CD4-positive, alpha-beta T cell (primary cell): ENCODE measurements around the gene XYLT1. TPM values are rescaled to one million over a fixed set of nuclear protein-coding genes. Genes with fewer than 3 reads are reported as not detected.

Experiments
- ATAC-seq: fragments of 200-7000 bp; cut with Tn5 transposase; one replicate; pipeline ENCODE4 v1.10.0; 2022; ENCODE audit warnings: mild to moderate bottlenecking; ENCODE audit not compliant: poor library complexity
- CTCF ChIA-PET: fragments of 350-600 bp; sonication (Branson Sonifier 250); formaldehyde crosslinking; loops from one replicate; lab custom pipeline; 2021; ENCODE audit warnings: antibody characterized with exemption, inconsistent platforms; lab: Charles Lee
- POLR2A ChIA-PET: fragments of 350-600 bp; sonication (Branson Sonifier 250); formaldehyde crosslinking; loops from one replicate; lab custom pipeline; 2021; ENCODE audit warnings: antibody characterized with exemption, inconsistent platforms; lab: Charles Lee
- DNase-seq, 14 experiments: peaks; one replicate each; pipeline ENCODE4 v3.0.0-alpha.2; 2013 to 2020; ENCODE audit warnings: mixed read lengths in 2 of 14
- H3K27ac ChIP-seq, 2 donors: one replicate each; pipeline versions ENCODE4 v1.5.1 to v1.7.0; 2013; ENCODE audit warnings: low read length in 2 of 2, low read depth in 1 of 2, mild to moderate bottlenecking in 1 of 2
- H3K27me3 ChIP-seq, 2 experiments: 1 replicate in 1 of 2; 2 replicates in 1 of 2; pipeline versions ENCODE4 v1.6.1 to v1.7.0; 2013; ENCODE audit warnings: low read length in 2 of 2, control low read depth in 1 of 2, mild to moderate bottlenecking in 1 of 2, moderate library complexity in 1 of 2; ENCODE audit not compliant: insufficient read depth in 2 of 2, control insufficient read depth in 1 of 2
- H3K36me3 ChIP-seq: one replicate; pipeline ENCODE4 v1.6.1; 2013; ENCODE audit warnings: low read length, control low read depth; ENCODE audit not compliant: insufficient read depth
- H3K4me1 ChIP-seq: one replicate; pipeline ENCODE4 v1.6.1; 2013; ENCODE audit warnings: low read length, control low read depth; ENCODE audit not compliant: insufficient read depth
- H3K4me3 ChIP-seq: one replicate; pipeline ENCODE4 v1.5.1; 2013; ENCODE audit warnings: mild to moderate bottlenecking, low read length, moderate library complexity
- H3K9me3 ChIP-seq, 2 experiments: 1 replicate in 1 of 2; 2 replicates in 1 of 2; pipeline versions ENCODE4 v1.6.1 to v1.7.0; 2013; ENCODE audit warnings: low read length in 2 of 2, mild to moderate bottlenecking in 2 of 2, control low read depth in 1 of 2, moderate library complexity in 1 of 2; ENCODE audit not compliant: control insufficient read depth in 1 of 2, insufficient read depth in 1 of 2
- H3K27ac Mint-ChIP-seq: one replicate; pipeline ENCODE4 v1.8.0; 2020; ENCODE audit warnings: mixed read lengths
- H3K27me3 Mint-ChIP-seq: one replicate; pipeline ENCODE4 v1.8.0; 2021; ENCODE audit warnings: mixed read lengths
- H3K36me3 Mint-ChIP-seq: one replicate; pipeline ENCODE4 v1.8.0; 2021; ENCODE audit warnings: low read depth, mixed read lengths
- H3K4me1 Mint-ChIP-seq: one replicate; pipeline ENCODE4 v1.8.0; 2021; ENCODE audit warnings: low read depth, mixed read lengths
- H3K4me3 Mint-ChIP-seq: one replicate; pipeline ENCODE4 v1.8.0; 2020; ENCODE audit warnings: mild to moderate bottlenecking, mixed read lengths
- H3K9me3 Mint-ChIP-seq: one replicate; pipeline ENCODE4 v1.8.0; 2020; ENCODE audit warnings: mixed read lengths
- CTCF ChIP-seq: fragments of 200-600 bp; IDR thresholded peaks from one replicate; pipeline ENCODE4 v1.8.0; 2022; ENCODE audit warnings: antibody characterized with exemption, mild to moderate bottlenecking
- intact Hi-C, 2 experiments: fragments of 100-400 bp; cut with DNase I in 1 of 2; cut with micrococcal nuclease in 1 of 2; formaldehyde crosslinking; loops; one replicate each; pipeline versions ENCODE4 v1.15.1 to v1.9.0; 2023 to 2025; cut with DNase I, micrococcal nuclease
- total RNA-seq, 174 experiments: library from RNA in 2 of 174; stranded (reverse) in 2 of 174; gene quantifications; one replicate each; pipeline ENCODE4 v1.2.3 and lab custom pipeline; 2021 to 2026

Gene XYLT1
- total RNA-seq, 2 experiments from 2014 or later, result 26.0 to 27.1 TPM

GRCh38 chr16:17333229-17333628 lies 137.5 kb downstream of the XYLT1 start:
- Mint-ChIP-seq H3K9me3 (no peaks in the 10 kb centered on the region), H3K27me3 (no peaks in the 10 kb centered on the region), H3K36me3 (no peaks in the 10 kb centered on the region), H3K4me1 (peaks cover 24% of the 10 kb centered on the region), H3K4me3 (no peak overlapping the region), H3K27ac (no peak overlapping the region)
- no peak for ATAC-seq
- intact Hi-C loops, result no loop called here
- H3K4me1 ChIP-seq, result no peaks in the 10 kb centered on the region
- ChIA-PET CTCF (interaction anchor here (1.3 kb wide), 1 partner anchor 131 kb away, joined by 3 read pairs; no protein-coding TSS in a partner anchor), POLR2A (no interaction called here)
- H3K4me3 ChIP-seq, result no peak overlapping the region
- H3K36me3 ChIP-seq, result no peaks in the 10 kb centered on the region
- no peaks in the 10 kb centered on the region for H3K9me3 ChIP-seq
- no peak for DNase-seq
- no peak for TF ChIP-seq CTCF
- H3K27ac ChIP-seq, result no peak overlapping the region
- no peaks in the 10 kb centered on the region for H3K27me3 ChIP-seq

DNA sequence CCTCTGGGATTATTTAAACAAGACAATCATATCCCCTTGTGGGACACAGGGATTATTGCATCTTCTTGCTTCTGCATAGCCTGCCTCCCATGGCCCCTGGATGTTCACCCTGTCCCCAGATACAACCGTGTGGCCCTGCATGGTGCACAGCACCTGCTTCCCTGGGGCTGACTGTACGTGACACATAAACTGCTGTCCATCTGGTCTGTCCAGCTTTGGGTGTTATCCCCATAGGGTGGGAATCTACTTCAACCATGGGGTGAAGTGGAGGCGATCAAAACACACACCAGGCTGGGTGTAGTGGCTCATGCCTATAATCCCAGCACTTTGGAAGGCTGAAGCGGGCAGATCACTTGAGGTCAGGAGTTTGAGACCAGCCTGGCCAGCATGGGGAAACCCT lies 138.8 kb downstream of the XYLT1 start:
- Mint-ChIP-seq H3K36me3 (no peaks in the 10 kb centered on the region), H3K4me1 (peaks cover 18% of the 10 kb centered on the region), H3K4me3 (no peak overlapping the region), H3K27ac (no peak overlapping the region), H3K27me3 (no peaks in the 10 kb centered on the region), H3K9me3 (no peaks in the 10 kb centered on the region)
- no peak for ATAC-seq
- Histone ChIP-seq H3K27ac (no peak overlapping the region), H3K4me3 (no peak overlapping the region), H3K4me1 (no peaks in the 10 kb centered on the region), H3K9me3 (no peaks in the 10 kb centered on the region), H3K36me3 (no peaks in the 10 kb centered on the region), H3K27me3 (no peaks in the 10 kb centered on the region)
- DNase-seq, result no peak
- intact Hi-C loops, result no loop called here
- ChIA-PET POLR2A (no interaction called here), CTCF (no interaction called here)
- no peak for TF ChIP-seq CTCF

- Histone ChIP-seq H3K27me3 (no peaks in the 10 kb centered on the region), H3K36me3 (no peaks in the 10 kb centered on the region), H3K27ac (no peak overlapping the region), H3K4me3 (no peak overlapping the region), H3K4me1 (no peaks in the 10 kb centered on the region), H3K9me3 (no peaks in the 10 kb centered on the region)
- Mint-ChIP-seq H3K4me3 (no peak overlapping the region), H3K4me1 (peaks cover 15% of the 10 kb centered on the region), H3K9me3 (no peaks in the 10 kb centered on the region), H3K27ac (no peak overlapping the region), H3K27me3 (no peaks in the 10 kb centered on the region), H3K36me3 (no peaks in the 10 kb centered on the region)
- POLR2A ChIA-PET, result no interaction called here
- no peak for TF ChIP-seq CTCF
- CTCF ChIA-PET, result no interaction called here
- no peak for DNase-seq
- intact Hi-C loops, result no loop called here
- no peak for ATAC-seq
Observed at GRCh38 chr16:17331071-17331607, 139.6 kb downstream of the XYLT1 start.
